GM19395 (cell line): ENCODE measurements around the gene CCDC102B.

Source experiments
- ATAC-seq: cut with Tn5 transposase; IDR thresholded peaks from one replicate; pipeline ENCODE4 v1.9.1; 2021; ENCODE audit warnings: mild to moderate bottlenecking, moderate library complexity; ENCODE audit not compliant: unreplicated experiment

Gene CCDC102B

DNA sequence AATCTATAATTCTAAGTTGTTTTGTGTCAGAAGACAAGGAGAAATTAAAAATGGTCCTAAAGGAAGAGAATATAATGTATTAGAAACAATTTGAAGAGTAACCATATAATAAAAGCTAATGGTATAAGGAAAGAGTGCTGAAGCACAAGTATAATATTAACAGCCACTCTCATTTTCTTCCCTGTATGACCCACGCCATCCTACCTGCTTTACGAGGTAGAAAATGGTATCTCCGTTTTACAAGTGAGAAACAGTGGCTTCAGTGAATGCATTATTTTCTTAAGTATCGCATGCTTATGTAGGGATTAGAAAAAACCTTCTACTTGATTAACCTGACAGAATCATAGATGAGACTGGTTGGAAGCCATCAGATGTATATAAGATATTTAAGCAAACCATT, 266.2 kb downstream of the CCDC102B start:
- ATAC-seq, result no peak

DNA sequence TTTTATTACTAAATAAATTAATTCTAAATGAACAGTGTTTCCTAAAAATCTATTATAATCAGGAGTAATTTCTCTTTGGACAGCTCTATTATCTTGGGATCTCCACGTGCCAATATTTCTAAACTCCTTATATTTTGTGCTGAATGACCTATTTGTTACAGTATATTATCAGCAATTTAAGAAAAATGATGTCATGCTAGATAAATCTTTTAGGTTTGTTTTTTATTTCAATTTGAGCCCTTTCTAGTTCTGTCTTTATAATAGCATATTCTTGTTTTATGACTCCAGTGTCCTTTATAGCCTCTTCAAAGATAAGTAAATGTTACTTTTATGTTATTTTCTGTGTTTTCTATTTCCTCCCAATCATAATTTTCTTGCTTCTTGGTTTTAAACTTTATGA, 269.2 kb downstream of the CCDC102B start:
- ATAC-seq, result no peak

DNA sequence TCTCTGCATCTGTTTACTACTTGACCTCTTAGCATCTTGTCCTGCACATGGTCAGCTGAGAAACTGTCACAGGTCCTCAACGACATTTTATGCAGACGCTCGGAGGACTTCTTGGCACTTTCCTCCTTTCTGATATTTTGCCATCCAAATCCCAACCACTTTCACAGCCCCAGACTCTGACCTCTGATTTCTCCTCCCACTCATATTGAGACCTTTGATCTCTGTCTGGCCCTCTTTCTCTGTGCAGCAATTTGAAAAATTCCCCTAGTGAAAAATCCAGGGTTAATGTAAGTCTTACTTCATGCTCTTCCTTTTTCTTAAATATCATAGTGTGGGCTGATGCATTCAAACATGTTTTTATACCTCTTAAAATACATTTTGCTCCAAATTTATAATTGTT, 273.8 kb downstream of the CCDC102B start:
- no peak for ATAC-seq

DNA sequence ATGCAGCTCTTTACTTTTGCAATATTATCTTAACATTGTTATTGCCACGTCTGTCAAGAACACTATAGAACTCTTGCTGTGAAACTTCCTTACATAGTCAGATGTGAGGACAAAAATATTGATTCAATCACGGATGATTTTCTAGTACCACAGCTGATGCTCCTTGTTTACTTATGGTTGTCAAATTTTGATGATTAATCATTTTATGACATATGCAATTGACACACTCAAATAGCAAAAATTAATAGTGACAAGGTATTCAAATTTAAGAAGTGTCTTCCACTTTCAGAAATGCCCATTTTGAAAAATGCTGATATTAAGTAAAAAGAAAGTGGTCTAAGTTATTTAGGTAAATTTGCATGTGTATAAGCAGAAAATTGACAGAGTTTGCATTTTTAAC, 284.0 kb downstream of the CCDC102B start:
- no peak for ATAC-seq

DNA sequence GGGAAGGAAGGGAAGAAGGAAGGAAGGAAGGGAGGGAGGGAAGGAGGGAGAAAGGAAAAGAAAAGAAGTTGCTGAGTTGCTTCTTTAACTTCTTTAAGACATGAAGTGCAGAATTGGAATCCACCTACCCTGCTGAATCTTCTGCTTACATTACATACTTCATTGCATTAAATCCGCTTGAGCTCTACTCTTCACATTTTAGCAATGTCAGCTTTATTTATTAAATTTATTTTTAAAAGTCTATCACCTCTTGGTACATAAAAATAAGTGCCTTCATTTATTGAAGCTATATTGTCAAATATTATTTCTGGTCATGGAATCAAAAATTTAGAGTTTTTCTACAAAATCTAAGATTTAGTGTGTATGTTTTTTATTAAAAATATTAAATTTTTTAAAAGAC, 284.6 kb downstream of the CCDC102B start:
- no peak for ATAC-seq

DNA sequence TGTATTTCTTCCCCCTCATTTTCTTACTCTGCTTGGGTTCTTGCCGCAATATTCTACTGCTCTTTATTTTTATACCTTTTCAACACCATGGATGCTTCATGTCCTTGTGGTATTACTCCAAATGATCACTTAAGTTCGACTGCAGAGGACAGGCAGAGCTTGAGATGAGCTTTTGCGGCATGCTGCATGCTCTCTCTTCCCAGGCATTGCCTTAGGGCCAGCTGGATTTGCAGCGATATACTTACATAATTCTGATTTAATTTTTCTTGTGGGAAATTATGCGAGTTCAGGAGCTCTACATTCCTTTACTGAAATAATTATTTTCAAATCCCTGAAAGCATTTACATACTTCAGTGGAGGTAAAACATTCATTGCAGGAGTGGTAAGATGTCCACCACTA, 288.1 kb downstream of the CCDC102B start:
- ATAC-seq, result no peak

DNA sequence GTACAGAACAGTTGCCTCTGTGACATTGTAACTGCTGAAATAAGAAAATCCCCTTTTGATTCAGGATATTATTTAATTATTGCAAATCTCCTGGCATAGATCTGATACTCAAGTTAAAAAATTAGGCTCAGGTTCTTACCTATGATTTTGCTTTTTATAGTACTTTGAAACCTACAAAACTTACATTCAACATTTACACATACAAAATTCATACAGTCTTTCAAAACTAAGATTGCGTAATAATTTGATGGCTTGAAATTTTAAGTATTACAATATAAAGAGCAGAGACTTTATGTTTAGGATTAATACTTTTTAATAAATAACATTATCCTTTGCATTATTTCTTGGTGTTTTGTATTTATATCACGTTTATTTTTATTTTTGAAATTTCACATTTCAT, 291.1 kb downstream of the CCDC102B start:
- ATAC-seq, result no peak

DNA sequence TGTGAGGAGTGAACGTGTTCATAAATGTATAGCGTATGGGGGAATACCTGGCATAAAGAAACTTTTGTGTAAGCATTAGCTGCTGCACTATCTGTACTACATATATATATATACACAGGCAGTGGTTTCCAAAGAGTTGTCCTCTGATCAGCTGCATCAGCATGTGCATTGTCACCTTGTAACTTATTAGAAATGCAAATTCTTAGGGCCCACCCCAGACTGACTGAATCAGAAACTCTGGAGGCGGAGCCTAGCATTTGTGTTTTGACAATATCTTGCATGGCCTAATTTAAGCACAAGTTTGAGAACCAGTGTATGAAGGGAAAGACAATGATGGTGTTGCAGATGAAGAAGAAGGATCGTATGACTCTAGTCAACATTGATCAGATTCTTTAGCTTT, 299.5 kb downstream of the CCDC102B start:
- ATAC-seq, result peak; percentile 70

DNA sequence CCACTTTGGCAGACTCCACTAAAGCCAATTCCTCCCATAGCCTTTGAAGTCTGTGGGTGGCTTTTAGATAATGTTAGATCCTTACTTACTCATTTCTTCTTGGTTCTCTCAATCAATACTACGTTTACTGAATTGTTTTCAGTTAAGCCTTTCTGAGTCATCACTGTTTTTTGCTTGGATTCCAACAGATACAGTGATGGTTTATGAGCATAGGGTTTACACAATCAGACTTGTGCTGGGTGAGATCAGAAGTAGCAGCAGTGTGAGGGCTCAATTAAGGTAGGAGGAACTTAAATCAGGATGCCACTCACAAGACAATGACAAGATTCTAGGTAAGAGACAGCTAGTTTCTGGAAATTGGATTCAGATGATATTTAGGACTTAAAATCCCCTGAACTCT, 305.1 kb downstream of the CCDC102B start:
- ATAC-seq, result no peak
